ENCODE results near the gene MGLL.

Gene MGLL

DNA sequence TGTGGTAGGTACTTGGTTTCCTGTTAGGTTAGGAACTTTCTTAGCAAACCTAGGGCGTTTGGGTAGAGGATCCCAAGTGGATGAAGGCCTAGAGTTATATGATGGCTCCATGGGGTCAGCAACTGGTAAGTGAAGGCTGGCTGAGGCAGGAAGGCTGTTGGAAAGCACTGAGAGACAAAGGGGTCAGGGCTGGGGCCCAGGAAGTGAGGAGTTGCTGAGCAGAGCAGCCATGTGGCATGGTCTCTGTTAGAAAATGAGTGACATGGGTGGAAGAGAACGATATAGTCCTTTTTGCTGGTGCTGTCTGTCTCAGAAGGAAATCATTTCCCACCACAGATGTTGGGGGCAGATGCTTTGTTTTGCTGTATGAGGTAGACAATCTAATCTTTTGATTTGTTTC is 34.5 kb upstream of the MGLL start:
- Histone ChIP-seq H3K27me3 (ENCODE audit: control insufficient read depth, insufficient read depth, low read length) (no peaks in the 10 kb centered on the region), H3K36me3 (ENCODE audit: control insufficient read depth, insufficient read depth, low read length) (no peaks in the 10 kb centered on the region), H3K4me1 (no peaks in the 10 kb centered on the region), H3K9me3 (ENCODE audit: control insufficient read depth, low read length) (no peaks in the 10 kb centered on the region), H3K9ac (no peak overlapping the region), H3K27ac (no peak overlapping the region), H3K4me2 (ENCODE audit: low read length) (no peak overlapping the region), H3K4me3 (ENCODE audit: low read depth, low read length) (no peak overlapping the region), H3K79me2 (no peaks in the 10 kb centered on the region), H2AFZ (no peak overlapping the region)
- TF ChIP-seq, protein P1, sequence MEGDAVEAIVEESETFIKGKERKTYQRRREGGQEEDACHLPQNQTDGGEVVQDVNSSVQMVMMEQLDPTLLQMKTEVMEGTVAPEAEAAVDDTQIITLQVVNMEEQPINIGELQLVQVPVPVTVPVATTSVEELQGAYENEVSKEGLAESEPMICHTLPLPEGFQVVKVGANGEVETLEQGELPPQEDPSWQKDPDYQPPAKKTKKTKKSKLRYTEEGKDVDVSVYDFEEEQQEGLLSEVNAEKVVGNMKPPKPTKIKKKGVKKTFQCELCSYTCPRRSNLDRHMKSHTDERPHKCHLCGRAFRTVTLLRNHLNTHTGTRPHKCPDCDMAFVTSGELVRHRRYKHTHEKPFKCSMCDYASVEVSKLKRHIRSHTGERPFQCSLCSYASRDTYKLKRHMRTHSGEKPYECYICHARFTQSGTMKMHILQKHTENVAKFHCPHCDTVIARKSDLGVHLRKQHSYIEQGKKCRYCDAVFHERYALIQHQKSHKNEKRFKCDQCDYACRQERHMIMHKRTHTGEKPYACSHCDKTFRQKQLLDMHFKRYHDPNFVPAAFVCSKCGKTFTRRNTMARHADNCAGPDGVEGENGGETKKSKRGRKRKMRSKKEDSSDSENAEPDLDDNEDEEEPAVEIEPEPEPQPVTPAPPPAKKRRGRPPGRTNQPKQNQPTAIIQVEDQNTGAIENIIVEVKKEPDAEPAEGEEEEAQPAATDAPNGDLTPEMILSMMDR (IDR thresholded peaks at IDR 0.05) = no peak

DNA sequence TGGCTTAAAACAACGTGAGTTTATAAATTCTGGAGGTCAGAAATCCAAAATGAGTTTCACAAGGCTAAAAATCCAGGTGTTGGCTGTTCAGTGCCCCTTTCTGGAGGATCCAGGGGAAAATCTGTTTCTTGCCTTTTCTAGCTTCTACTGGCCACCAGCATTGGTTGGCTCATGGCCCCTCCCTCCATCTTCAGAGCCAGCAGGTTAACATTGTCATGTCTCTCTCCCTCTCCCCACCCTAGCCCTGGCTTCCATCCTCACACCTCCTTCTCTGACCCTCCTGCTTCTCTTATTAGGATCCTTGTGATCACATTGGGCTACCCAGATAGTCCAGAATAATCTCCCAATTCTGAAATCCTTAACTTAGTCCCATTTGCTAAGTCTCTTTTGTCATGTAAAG is 32.9 kb upstream of the MGLL start:
- Histone ChIP-seq H3K79me2 (no peaks in the 10 kb centered on the region), H3K27ac (no peak overlapping the region), H3K4me3 (ENCODE audit: low read depth, low read length) (no peak overlapping the region), H3K9ac (no peak overlapping the region), H3K4me2 (ENCODE audit: low read length) (no peak overlapping the region), H2AFZ (no peak overlapping the region), H3K36me3 (ENCODE audit: control insufficient read depth, insufficient read depth, low read length) (no peaks in the 10 kb centered on the region), H3K4me1 (no peaks in the 10 kb centered on the region), H3K27me3 (ENCODE audit: control insufficient read depth, insufficient read depth, low read length) (no peaks in the 10 kb centered on the region), H3K9me3 (ENCODE audit: control insufficient read depth, low read length) (no peaks in the 10 kb centered on the region)
- TF ChIP-seq, protein P1 (IDR thresholded peaks at IDR 0.05) = no peak

DNA sequence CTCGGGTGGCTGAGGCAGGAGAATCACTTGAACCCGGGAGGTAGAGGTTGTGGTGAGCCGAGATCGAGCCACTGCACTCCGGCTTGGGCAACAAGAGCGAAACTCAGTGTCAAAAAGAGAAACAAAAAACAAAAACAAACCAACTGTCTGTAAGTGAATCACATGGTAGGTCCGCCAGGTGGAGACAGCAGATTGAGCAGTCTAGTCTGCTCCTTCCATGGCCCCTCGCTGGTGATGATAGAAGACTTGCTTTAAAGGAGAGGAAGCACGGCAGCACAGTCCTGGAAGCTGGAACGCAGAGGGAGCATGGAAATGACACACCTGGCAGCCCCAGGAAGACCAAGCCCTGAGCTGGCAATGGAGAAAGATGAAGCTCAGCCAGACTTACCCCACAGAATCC is 31.4 kb upstream of the MGLL start:
- H3K27me3 ChIP-seq (ENCODE audit: control insufficient read depth, insufficient read depth, low read length) = no peaks in the 10 kb centered on the region
- H3K27ac ChIP-seq = no peak overlapping the region
- TF ChIP-seq, protein P1 (IDR thresholded peaks at IDR 0.05) = no peak
- no peaks in the 10 kb centered on the region for H3K36me3 ChIP-seq (ENCODE audit: control insufficient read depth, insufficient read depth, low read length)
- no peak overlapping the region for H2AFZ ChIP-seq
- H3K9ac ChIP-seq = no peak overlapping the region
- H3K4me1 ChIP-seq = no peaks in the 10 kb centered on the region
- H3K79me2 ChIP-seq = no peaks in the 10 kb centered on the region
- no peaks in the 10 kb centered on the region for H3K9me3 ChIP-seq (ENCODE audit: control insufficient read depth, low read length)
- no peak overlapping the region for H3K4me2 ChIP-seq (ENCODE audit: low read length)
- no peak overlapping the region for H3K4me3 ChIP-seq (ENCODE audit: low read depth, low read length)

DNA sequence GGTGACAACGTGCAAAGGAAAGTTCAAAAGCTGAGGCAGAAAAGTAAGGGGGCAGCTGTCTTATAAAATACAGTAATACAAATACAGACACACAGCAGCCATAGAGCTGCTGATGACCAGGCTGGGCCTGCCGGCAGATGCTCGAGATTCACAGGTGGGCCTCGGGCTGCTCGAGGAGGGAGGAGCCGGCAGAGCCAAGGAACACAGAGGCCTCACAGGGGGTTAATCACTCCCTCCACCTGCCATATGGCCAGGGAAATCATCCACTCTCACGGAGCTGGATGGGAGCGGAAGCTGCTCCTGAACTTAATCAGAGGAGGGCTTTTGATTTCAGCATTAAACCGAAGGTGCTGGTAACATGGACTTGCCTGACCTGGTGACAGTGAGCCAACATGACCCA is 29.6 kb upstream of the MGLL start:
- H3K79me2 ChIP-seq = no peaks in the 10 kb centered on the region
- no peaks in the 10 kb centered on the region for H3K27me3 ChIP-seq (ENCODE audit: control insufficient read depth, insufficient read depth, low read length)
- H3K9me3 ChIP-seq (ENCODE audit: control insufficient read depth, low read length) = no peaks in the 10 kb centered on the region
- no peak overlapping the region for H3K4me3 ChIP-seq (ENCODE audit: low read depth, low read length)
- H3K4me1 ChIP-seq = no peaks in the 10 kb centered on the region
- TF ChIP-seq, protein P1 (IDR thresholded peaks at IDR 0.05) = no peak
- no peak overlapping the region for H3K27ac ChIP-seq
- H3K4me2 ChIP-seq (ENCODE audit: low read length) = no peak overlapping the region
- no peaks in the 10 kb centered on the region for H3K36me3 ChIP-seq (ENCODE audit: control insufficient read depth, insufficient read depth, low read length)
- H3K9ac ChIP-seq = no peak overlapping the region
- no peak overlapping the region for H2AFZ ChIP-seq

DNA sequence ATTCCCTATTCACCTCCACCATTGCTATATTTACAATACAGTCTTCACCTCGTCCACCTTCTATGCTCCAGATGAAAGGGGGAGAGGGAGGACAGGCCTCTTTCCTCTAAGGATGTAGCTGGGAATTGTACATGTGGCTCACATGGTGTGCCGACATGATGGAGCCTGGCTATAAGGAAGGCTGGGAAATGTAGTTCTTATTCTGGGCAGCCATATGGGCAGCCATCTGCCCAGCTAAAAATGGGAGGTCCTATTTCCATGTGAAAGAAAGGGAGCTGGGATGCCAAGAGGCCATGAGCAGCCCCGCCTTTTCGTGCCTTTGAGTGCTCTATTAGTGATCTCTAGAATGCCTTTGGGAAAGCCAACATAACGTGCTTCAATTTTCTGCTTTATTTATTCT is 27.1 kb upstream of the MGLL start:
- Histone ChIP-seq H3K27me3 (ENCODE audit: control insufficient read depth, insufficient read depth, low read length) (no peaks in the 10 kb centered on the region), H2AFZ (no peak overlapping the region), H3K4me3 (ENCODE audit: low read depth, low read length) (no peak overlapping the region), H3K4me2 (ENCODE audit: low read length) (no peak overlapping the region), H3K36me3 (ENCODE audit: control insufficient read depth, insufficient read depth, low read length) (no peaks in the 10 kb centered on the region), H3K27ac (no peak overlapping the region), H3K9ac (no peak overlapping the region), H3K79me2 (no peaks in the 10 kb centered on the region), H3K4me1 (no peaks in the 10 kb centered on the region), H3K9me3 (ENCODE audit: control insufficient read depth, low read length) (no peaks in the 10 kb centered on the region)
- TF ChIP-seq, protein P1 (IDR thresholded peaks at IDR 0.05) = no peak
